Gastroesophageal sphincter (tissue), 3 donors: ENCODE measurements around the gene KRTAP1-5.

Source experiments
- EP300 ChIP-seq: sonication (generic); formaldehyde crosslinking; IDR thresholded peaks from one replicate; pipeline ENCODE4 v1.6.1; 2017; ENCODE audit warnings: antibody characterized with exemption, mild to moderate bottlenecking
- POLR2A ChIP-seq, 2 donors: fragments of 450-650 bp; IDR thresholded peaks; one replicate each; pipeline ENCODE4 v1.6.1; 2017; ENCODE audit warnings: antibody characterized with exemption in 2 of 2, mild to moderate bottlenecking in 2 of 2, moderate library complexity in 1 of 2
- TF ChIP-seq, protein P1 (sequence below), 4 experiments: fragments of 200-600 bp in 2 of 4; fragments of 450-650 bp in 2 of 4; sonication (generic) in 1 of 4; IDR thresholded peaks; one replicate each; pipeline ENCODE4 v1.5.1; 2017 to 2019; ENCODE audit warnings: antibody characterized with exemption in 4 of 4, mild to moderate bottlenecking in 2 of 4, moderate library complexity in 2 of 4

DNA sequence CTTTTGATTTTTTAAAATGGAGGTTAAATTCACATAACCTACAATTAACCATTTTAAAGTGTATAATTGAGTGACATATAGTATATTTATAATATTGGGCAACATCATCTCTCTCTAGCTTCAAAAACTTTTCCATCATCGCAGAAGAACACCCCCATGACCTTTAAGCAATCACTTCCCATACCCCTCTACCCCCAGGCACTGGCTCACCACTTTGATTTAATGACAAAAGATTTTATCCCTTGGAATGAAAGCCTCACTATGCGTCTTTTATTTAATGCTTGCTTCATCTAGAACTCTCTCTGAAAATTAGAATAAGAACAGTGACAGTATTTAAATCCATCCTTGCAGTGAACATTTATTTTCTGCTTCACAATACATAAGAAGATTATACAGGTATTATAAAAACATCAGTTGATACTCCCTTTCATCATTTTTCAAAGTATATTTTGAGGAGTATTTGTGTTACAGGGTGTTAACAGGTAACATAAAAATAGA, 10.9 kb upstream of the KRTAP1-5 start:
- TF ChIP-seq POLR2A (IDR thresholded peaks at IDR 0.05) = no peak
- TF ChIP-seq, protein P1, sequence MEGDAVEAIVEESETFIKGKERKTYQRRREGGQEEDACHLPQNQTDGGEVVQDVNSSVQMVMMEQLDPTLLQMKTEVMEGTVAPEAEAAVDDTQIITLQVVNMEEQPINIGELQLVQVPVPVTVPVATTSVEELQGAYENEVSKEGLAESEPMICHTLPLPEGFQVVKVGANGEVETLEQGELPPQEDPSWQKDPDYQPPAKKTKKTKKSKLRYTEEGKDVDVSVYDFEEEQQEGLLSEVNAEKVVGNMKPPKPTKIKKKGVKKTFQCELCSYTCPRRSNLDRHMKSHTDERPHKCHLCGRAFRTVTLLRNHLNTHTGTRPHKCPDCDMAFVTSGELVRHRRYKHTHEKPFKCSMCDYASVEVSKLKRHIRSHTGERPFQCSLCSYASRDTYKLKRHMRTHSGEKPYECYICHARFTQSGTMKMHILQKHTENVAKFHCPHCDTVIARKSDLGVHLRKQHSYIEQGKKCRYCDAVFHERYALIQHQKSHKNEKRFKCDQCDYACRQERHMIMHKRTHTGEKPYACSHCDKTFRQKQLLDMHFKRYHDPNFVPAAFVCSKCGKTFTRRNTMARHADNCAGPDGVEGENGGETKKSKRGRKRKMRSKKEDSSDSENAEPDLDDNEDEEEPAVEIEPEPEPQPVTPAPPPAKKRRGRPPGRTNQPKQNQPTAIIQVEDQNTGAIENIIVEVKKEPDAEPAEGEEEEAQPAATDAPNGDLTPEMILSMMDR (IDR thresholded peaks at IDR 0.05) = no peak
- TF ChIP-seq EP300 = no peak
